ENCODE measurements around the gene CASZ1. TPM values are rescaled to one million over a fixed set of nuclear protein-coding genes. Genes with fewer than 3 reads are reported as not detected.

CASZ1 gene
- total RNA-seq, 1 donor from 2014 or later = 9.2 TPM

GRCh38 chr1:10832703-10833102, 36.3 kb upstream of the CASZ1 start:
- Histone ChIP-seq H3K27me3 (ENCODE audit: control insufficient read depth, insufficient read depth, low read length) (no peaks in the 10 kb centered on the region), H3K4me3 (ENCODE audit: low read depth, low read length) (no peak overlapping the region), H3K36me3 (ENCODE audit: control insufficient read depth, insufficient read depth, low read length) (no peaks in the 10 kb centered on the region)
- FAIRE-seq = no peak
- DNase-seq (ENCODE audit: low read depth) = peak; percentile 60
- TF ChIP-seq CTCF (IDR thresholded peaks at IDR 0.05; ENCODE audit: insufficient read depth, low read length, severe bottlenecking) = no peak

- Histone ChIP-seq H3K27me3 (ENCODE audit: control insufficient read depth, insufficient read depth, low read length) (no peaks in the 10 kb centered on the region), H3K36me3 (ENCODE audit: control insufficient read depth, insufficient read depth, low read length) (no peaks in the 10 kb centered on the region), H3K4me3 (ENCODE audit: low read depth, low read length) (no peak overlapping the region)
- peak; percentile 67 for DNase-seq (ENCODE audit: low read depth)
- FAIRE-seq = no peak
- TF ChIP-seq CTCF (IDR thresholded peaks at IDR 0.05; ENCODE audit: insufficient read depth, low read length, severe bottlenecking) = no peak
These were observed 34.7 kb upstream of the CASZ1 start for GRCh38 chr1:10830961-10831668.

- Histone ChIP-seq H3K36me3 (ENCODE audit: control insufficient read depth, insufficient read depth, low read length) (no peaks in the 10 kb centered on the region), H3K27me3 (ENCODE audit: control insufficient read depth, insufficient read depth, low read length) (no peaks in the 10 kb centered on the region), H3K4me3 (ENCODE audit: low read depth, low read length) (no peak overlapping the region)
- DNase-seq (ENCODE audit: low read depth) (no peak), FAIRE-seq (no peak)
- no peak for TF ChIP-seq CTCF (IDR thresholded peaks at IDR 0.05; ENCODE audit: insufficient read depth, low read length, severe bottlenecking)
These were observed 33.6 kb upstream of the CASZ1 start for GRCh38 chr1:10829965-10830515.

- no peak for TF ChIP-seq CTCF (IDR thresholded peaks at IDR 0.05; ENCODE audit: insufficient read depth, low read length, severe bottlenecking)
- Histone ChIP-seq H3K4me3 (ENCODE audit: low read depth, low read length) (no peak overlapping the region), H3K36me3 (ENCODE audit: control insufficient read depth, insufficient read depth, low read length) (no peaks in the 10 kb centered on the region), H3K27me3 (ENCODE audit: control insufficient read depth, insufficient read depth, low read length) (no peaks in the 10 kb centered on the region)
- no peak for FAIRE-seq
- no peak for DNase-seq (ENCODE audit: low read depth)
These were observed 32.8 kb upstream of the CASZ1 start for GRCh38 chr1:10829067-10829818.

DNA sequence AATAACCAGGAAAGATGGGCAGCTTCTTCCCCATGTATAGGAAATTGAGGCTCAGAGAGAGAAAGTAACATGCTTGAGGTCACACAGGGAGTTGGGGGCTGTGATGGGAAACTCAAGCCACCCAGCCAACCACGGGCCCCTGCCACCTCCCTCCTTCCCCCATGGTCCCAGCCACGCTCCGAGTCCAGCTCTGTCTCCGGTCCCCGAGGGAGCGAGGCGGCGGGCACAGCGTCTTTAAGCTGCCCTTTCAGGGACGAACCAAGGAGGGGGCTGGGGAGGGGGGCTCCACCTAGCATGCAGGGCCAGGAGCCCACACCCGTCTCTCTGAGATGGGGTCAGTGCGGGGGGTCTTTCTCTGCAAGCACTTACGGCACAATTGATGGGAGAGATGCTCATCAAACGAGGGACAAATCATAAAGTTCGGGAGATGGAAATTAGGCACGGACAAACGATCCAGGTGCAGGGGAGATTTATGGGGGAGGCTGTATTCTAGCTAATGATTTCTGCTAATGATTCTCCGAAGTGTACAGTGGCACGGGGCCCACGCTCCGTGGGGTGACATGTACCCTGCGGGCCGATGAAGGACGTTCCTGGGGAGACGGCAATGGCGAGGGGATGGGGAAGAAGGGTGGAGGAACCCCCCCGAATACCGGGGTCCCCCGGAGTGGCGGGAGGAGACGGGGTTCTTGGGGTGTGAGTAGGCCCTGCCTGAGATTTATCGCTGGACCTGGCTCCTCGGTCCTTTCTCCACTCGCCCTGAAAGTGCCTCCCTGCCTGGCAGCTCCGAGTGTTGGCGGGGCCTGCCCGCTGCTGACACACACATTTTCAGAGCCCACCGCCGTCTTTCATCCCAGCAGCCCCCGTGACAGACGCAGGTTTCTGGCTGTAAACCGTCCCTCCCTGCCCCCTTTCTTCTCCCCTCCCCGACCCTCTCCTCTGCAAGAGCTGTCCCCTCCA, 31.2 kb upstream of the CASZ1 start:
- TF ChIP-seq CTCF (IDR thresholded peaks at IDR 0.05; ENCODE audit: insufficient read depth, low read length, severe bottlenecking) = no peak
- FAIRE-seq (no peak), DNase-seq (ENCODE audit: low read depth) (no peak)
- no peak overlapping the region for H3K4me3 ChIP-seq (ENCODE audit: low read depth, low read length)
- H3K27me3 ChIP-seq (ENCODE audit: control insufficient read depth, insufficient read depth, low read length) = no peaks in the 10 kb centered on the region
- H3K36me3 ChIP-seq (ENCODE audit: control insufficient read depth, insufficient read depth, low read length) = no peaks in the 10 kb centered on the region

All from bronchial epithelial cell (primary cell).